Measurements from ENCODE around the gene TXNL4A. TPM values are rescaled to one million over a fixed set of nuclear protein-coding genes. Genes with fewer than 3 reads are reported as not detected.
A peak's percentile ranks its signal among the peaks of the same experiment; 100 is the strongest.

TXNL4A gene
- polyA plus RNA-seq, 1 of the 3 experiments (the other 2 are of a cell fraction), result 158 TPM

DNA sequence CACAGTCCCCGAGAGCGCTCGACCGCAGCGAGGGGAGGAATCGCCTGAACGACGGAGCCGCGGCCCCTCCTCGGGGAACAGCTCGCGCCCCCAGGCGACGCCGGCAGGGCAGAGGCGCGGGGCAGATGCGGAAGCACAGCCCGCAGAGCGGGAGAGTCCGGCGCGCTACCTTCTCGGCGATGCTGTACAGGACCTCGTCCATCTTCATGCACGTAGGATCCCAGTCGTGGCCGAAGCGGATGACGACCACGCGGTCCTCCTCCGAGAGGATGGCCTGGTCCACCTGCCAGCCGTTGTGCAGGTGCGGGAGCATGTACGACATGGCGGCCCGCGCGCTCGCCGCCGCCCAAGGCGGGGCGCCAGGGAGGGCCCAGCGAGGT lies 302 bp downstream of the TXNL4A start:
- H4K20me1 ChIP-seq (ENCODE audit: insufficient read depth), result peaks cover 45% of the 10 kb centered on the region
- H3F3A ChIP-seq (replicated peaks; ENCODE audit: insufficient read depth), result peaks cover 14% of the 10 kb centered on the region
- H3K9ac ChIP-seq, result peak overlapping the region; percentile 90
- TF ChIP-seq RXRA (IDR thresholded peaks at IDR 0.05; ENCODE audit: borderline replicate concordance, low read depth) (no peak), POLR2AphosphoS5 (IDR thresholded peaks at IDR 0.05; ENCODE audit: low read depth, low read length) (no peak), EZH2phosphoT487 (IDR thresholded peaks at IDR 0.05; ENCODE audit: borderline replicate concordance, low read depth) (no peak), RAD21 (IDR thresholded peaks at IDR 0.05; ENCODE audit: low read length) (no peak), ELF1 (IDR thresholded peaks at IDR 0.05) (no peak; the same call in 1 of the 2 replicates), PBX3 (IDR thresholded peaks at IDR 0.05) (no peak), FOXM1 (IDR thresholded peaks at IDR 0.05; ENCODE audit: low read depth) (no peak), JUND (IDR thresholded peaks at IDR 0.05) (no peak), EP300 (IDR thresholded peaks at IDR 0.05; ENCODE audit: borderline replicate concordance in 1 of 2, low read depth in 1 of 2, low read length in 1 of 2) (no peak), RFX5 (IDR thresholded peaks at IDR 0.05; ENCODE audit: low read length) (no peak), CHD2 (IDR thresholded peaks at IDR 0.05; ENCODE audit: low read length, partially characterized antibody) (no peak), MXI1 (IDR thresholded peaks at IDR 0.05; ENCODE audit: low read depth, low read length) (peak; percentile 85), RCOR1 (IDR thresholded peaks at IDR 0.05; ENCODE audit: low read length) (no peak), FOSL2 (IDR thresholded peaks at IDR 0.05; ENCODE audit: borderline replicate concordance, low read depth) (no peak), TAF1 (IDR thresholded peaks at IDR 0.05; ENCODE audit: borderline replicate concordance, low read depth, low read length) (no peak), MEF2A (IDR thresholded peaks at IDR 0.05; ENCODE audit: borderline replicate concordance, low read depth) (no peak)
- TF ChIP-seq, protein P1, sequence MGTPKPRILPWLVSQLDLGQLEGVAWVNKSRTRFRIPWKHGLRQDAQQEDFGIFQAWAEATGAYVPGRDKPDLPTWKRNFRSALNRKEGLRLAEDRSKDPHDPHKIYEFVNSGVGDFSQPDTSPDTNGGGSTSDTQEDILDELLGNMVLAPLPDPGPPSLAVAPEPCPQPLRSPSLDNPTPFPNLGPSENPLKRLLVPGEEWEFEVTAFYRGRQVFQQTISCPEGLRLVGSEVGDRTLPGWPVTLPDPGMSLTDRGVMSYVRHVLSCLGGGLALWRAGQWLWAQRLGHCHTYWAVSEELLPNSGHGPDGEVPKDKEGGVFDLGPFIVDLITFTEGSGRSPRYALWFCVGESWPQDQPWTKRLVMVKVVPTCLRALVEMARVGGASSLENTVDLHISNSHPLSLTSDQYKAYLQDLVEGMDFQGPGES (IDR thresholded peaks at IDR 0.05; ENCODE audit: low read depth, low read length), result no peak
- TF ChIP-seq, protein P2, sequence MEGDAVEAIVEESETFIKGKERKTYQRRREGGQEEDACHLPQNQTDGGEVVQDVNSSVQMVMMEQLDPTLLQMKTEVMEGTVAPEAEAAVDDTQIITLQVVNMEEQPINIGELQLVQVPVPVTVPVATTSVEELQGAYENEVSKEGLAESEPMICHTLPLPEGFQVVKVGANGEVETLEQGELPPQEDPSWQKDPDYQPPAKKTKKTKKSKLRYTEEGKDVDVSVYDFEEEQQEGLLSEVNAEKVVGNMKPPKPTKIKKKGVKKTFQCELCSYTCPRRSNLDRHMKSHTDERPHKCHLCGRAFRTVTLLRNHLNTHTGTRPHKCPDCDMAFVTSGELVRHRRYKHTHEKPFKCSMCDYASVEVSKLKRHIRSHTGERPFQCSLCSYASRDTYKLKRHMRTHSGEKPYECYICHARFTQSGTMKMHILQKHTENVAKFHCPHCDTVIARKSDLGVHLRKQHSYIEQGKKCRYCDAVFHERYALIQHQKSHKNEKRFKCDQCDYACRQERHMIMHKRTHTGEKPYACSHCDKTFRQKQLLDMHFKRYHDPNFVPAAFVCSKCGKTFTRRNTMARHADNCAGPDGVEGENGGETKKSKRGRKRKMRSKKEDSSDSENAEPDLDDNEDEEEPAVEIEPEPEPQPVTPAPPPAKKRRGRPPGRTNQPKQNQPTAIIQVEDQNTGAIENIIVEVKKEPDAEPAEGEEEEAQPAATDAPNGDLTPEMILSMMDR (IDR thresholded peaks at IDR 0.05), result 0 out of 2 replicates have a peak, but pooled peaks have one; percentile 40
- TF ChIP-seq, protein P3, sequence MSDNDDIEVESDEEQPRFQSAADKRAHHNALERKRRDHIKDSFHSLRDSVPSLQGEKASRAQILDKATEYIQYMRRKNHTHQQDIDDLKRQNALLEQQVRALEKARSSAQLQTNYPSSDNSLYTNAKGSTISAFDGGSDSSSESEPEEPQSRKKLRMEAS (IDR thresholded peaks at IDR 0.05; ENCODE audit: low read depth), result peak; percentile 74
- TF ChIP-seq, protein P4, sequence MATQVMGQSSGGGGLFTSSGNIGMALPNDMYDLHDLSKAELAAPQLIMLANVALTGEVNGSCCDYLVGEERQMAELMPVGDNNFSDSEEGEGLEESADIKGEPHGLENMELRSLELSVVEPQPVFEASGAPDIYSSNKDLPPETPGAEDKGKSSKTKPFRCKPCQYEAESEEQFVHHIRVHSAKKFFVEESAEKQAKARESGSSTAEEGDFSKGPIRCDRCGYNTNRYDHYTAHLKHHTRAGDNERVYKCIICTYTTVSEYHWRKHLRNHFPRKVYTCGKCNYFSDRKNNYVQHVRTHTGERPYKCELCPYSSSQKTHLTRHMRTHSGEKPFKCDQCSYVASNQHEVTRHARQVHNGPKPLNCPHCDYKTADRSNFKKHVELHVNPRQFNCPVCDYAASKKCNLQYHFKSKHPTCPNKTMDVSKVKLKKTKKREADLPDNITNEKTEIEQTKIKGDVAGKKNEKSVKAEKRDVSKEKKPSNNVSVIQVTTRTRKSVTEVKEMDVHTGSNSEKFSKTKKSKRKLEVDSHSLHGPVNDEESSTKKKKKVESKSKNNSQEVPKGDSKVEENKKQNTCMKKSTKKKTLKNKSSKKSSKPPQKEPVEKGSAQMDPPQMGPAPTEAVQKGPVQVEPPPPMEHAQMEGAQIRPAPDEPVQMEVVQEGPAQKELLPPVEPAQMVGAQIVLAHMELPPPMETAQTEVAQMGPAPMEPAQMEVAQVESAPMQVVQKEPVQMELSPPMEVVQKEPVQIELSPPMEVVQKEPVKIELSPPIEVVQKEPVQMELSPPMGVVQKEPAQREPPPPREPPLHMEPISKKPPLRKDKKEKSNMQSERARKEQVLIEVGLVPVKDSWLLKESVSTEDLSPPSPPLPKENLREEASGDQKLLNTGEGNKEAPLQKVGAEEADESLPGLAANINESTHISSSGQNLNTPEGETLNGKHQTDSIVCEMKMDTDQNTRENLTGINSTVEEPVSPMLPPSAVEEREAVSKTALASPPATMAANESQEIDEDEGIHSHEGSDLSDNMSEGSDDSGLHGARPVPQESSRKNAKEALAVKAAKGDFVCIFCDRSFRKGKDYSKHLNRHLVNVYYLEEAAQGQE (IDR thresholded peaks at IDR 0.05; ENCODE audit: low read depth, low read length), result no peak
- H3K36me3 ChIP-seq (replicated peaks in 1 of 2; ENCODE audit: control insufficient read depth in 1 of 2, insufficient read depth in 2 of 2, low read length in 1 of 2), result peaks cover 2 to 21% of the 10 kb centered on the region in 2 experiments
- no peaks in the 10 kb centered on the region for H3K9me2 ChIP-seq
- H3K27ac ChIP-seq (ENCODE audit: low read depth in 2 of 2, low read length in 1 of 2), result peak overlapping the region; percentile 85 to 86
- no peaks in the 10 kb centered on the region for H3K9me3 ChIP-seq
- 3% methylated on average over 22 of the region's 48 CpGs for WGBS (ENCODE audit: low lambda C conversion rate)
- POLR2A ChIA-PET, result no interaction called here
- peaks cover 4 to 11% of the 10 kb centered on the region in 2 experiments; a peak in 2 of 4 replicates for H3K4me1 ChIP-seq (ENCODE audit: control insufficient read depth in 1 of 2, insufficient read depth in 2 of 2, low read depth in 1 of 2, low read length in 1 of 2)
- peak overlapping the region; percentile 74 to 97 for H3K4me3 ChIP-seq (ENCODE audit: low read depth in 2 of 2, low read length in 1 of 2)
- peaks cover 52% of the 10 kb centered on the region for H3K79me2 ChIP-seq (ENCODE audit: insufficient read depth)
- CTCF ChIA-PET, result interaction anchor here (1.7 kb wide), 1 partner anchor 21 kb away, joined by 4 read pairs; no protein-coding TSS in a partner anchor
- no peaks in the 10 kb centered on the region for H3K27me3 ChIP-seq (ENCODE audit: insufficient read depth)
- peak overlapping the region; percentile 97 for H3K4me2 ChIP-seq
- peak overlapping the region; percentile 94 for H2AFZ ChIP-seq (ENCODE audit: low read depth)
- DNase-seq, result no peak

Measured in SK-N-SH (cell line).